ENCODE data around the gene LUZP2.

LUZP2 gene

DNA sequence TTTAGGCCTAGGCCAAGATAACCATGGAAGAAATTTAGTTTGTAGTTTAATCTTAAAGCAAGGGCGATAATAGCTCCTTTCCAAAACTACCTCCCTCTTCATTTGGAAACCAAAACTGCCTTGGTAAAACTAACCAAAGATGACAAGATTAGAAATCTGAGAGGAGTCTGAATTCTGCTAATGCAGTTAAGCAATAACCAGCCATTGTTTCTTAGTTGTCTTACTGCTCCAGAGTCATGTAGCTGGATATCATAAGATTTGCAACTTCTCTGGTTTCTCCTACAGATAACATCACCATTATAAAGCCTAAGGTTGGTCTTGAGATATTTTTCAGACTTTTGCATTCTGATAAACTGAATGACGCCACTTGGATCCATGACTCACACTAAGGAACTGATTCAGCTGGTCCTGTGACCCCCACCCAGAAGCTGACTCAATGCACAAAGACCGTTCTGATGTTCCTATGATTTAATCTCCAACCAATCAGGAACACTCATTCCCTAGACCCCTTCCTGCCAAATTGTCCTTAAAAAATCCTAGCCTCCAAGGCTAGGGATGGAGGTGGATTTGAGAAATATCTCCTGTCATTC is 200.8 kb downstream of the LUZP2 start:
- TF ChIP-seq, protein P1, sequence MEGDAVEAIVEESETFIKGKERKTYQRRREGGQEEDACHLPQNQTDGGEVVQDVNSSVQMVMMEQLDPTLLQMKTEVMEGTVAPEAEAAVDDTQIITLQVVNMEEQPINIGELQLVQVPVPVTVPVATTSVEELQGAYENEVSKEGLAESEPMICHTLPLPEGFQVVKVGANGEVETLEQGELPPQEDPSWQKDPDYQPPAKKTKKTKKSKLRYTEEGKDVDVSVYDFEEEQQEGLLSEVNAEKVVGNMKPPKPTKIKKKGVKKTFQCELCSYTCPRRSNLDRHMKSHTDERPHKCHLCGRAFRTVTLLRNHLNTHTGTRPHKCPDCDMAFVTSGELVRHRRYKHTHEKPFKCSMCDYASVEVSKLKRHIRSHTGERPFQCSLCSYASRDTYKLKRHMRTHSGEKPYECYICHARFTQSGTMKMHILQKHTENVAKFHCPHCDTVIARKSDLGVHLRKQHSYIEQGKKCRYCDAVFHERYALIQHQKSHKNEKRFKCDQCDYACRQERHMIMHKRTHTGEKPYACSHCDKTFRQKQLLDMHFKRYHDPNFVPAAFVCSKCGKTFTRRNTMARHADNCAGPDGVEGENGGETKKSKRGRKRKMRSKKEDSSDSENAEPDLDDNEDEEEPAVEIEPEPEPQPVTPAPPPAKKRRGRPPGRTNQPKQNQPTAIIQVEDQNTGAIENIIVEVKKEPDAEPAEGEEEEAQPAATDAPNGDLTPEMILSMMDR (conservative IDR thresholded peaks at IDR 0.05; ENCODE audit: low read depth) = no peak
- ChIA-PET CTCF (no interaction called here), POLR2A (ENCODE audit: low non-redundant PET) (no interaction called here)
- no peak overlapping the region for H3K27ac ChIP-seq
- no peak for DNase-seq (ENCODE audit: low spot score)

DNA sequence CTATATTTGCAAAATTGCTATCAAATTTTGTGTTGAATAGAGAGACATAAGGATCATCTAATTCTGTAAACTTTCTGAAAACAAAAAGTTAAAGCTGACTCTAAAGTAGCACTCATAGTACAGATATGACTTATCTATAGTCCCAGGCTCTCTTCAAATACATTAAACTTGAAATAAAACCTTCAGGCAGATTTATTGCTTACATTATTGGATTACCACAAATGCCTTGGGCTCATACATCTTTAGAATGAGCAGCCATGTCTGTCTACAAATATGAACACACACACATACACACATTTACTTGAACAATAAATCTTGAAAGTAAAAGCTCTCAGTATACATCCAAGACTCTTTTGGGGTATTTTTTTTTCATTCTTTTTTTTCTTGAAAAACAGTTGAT is 207.9 kb downstream of the LUZP2 start:
- H3K27ac ChIP-seq = no peak overlapping the region
- DNase-seq (ENCODE audit: low spot score) = no peak
- ChIA-PET POLR2A (ENCODE audit: low non-redundant PET) (no interaction called here), CTCF (no interaction called here)
- TF ChIP-seq, protein P1 (conservative IDR thresholded peaks at IDR 0.05; ENCODE audit: low read depth) = no peak

DNA sequence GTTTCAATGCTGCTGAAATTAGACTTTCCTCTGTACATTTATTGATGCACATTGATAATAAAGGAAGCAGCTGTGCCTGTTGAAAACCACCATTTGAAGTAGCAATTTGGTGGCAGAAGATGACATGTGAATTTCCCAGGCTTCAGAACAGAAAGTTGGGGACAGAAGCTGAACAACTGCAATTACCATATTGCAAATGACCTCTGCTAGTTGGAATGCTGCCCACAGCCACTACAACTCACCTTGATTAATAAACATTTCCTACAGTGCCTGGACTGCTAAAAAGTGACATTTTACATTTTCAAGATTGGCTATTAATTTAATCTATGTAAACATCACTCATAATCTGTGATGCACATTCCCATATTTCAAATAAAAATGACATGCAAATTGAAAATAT is 208.6 kb downstream of the LUZP2 start:
- TF ChIP-seq, protein P1 (conservative IDR thresholded peaks at IDR 0.05; ENCODE audit: low read depth) = no peak
- H3K27ac ChIP-seq = no peak overlapping the region
- no peak for DNase-seq (ENCODE audit: low spot score)
- CTCF ChIA-PET = interaction anchor here (1.2 kb wide), 1 partner anchor 110 kb away, joined by 4 read pairs; no protein-coding TSS in a partner anchor
- POLR2A ChIA-PET (ENCODE audit: low non-redundant PET) = no interaction called here

DNA sequence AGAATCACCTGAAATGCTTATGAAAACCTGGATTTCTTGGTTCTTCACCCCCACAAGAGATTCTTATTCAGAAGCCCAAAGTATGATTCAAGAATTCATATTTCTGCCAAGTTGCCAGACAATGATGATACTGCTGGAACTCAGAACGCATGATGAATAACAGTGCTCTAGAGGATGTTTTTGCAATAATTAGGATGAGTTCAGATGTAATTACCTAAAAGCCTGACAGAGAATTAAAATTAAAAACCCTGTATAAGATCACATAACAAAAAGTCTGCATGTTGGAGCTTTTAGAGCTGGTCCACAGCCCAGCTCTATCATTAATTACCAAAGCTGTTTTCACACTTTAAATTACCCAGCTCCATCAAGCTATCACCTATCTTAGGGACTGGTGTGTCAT is 211.8 kb downstream of the LUZP2 start:
- ChIA-PET POLR2A (ENCODE audit: low non-redundant PET) (no interaction called here), CTCF (no interaction called here)
- DNase-seq (ENCODE audit: low spot score) = no peak
- H3K27ac ChIP-seq = no peak overlapping the region
- TF ChIP-seq, protein P1 (conservative IDR thresholded peaks at IDR 0.05; ENCODE audit: low read depth) = no peak

DNA sequence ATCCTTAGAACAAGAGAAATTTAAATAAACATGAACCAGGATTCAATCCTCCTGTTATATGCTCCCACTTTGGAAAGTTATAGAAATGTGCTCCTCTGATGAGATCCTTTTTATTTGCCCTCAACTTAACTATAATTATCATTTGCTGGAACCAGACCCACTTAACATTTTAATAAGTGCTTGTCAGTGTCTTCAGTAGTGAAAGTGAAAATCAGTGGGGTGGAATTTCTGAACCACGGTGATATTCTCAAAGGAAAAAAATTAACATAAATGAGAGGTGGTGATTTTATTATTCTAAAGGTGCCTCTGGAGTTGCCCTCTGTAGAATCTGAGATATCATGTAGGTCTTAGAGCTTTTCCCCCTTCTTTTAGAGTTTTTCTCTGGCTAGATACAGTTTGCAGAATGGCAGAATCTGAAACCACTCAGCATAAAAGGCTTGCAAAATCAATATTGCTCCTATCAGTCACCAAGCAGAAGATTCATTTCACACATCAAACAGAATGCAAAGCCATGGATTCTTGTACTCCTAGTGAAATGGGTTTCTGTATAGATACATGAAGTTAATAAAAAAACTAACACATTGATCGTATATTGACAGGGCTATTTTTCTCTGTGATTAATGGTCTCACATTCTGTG is 213.2 kb downstream of the LUZP2 start:
- ChIA-PET POLR2A (ENCODE audit: low non-redundant PET) (no interaction called here), CTCF (no interaction called here)
- TF ChIP-seq, protein P1 (conservative IDR thresholded peaks at IDR 0.05; ENCODE audit: low read depth) = no peak
- no peak overlapping the region for H3K27ac ChIP-seq
- no peak for DNase-seq (ENCODE audit: low spot score)

DNA sequence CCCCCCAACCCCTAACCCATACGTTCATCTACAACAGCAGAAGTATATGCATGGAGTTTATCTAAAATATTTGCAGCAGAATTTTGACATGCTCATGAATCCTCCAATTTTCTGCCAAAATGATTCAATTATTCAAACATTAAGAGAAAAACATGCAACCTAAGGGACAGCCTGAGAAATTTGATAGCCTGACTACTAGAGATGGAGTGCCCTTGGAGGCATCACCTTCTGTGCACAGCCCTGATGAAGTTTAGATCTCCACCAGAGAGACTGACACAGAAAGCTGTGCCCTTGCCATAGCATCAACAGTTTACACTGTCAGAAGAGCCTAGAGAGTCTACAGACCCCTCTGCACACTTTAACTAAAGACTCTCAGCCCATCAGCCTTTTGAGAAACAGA is 217.7 kb downstream of the LUZP2 start:
- TF ChIP-seq, protein P1 (conservative IDR thresholded peaks at IDR 0.05; ENCODE audit: low read depth) = no peak
- CTCF ChIA-PET = no interaction called here
- POLR2A ChIA-PET (ENCODE audit: low non-redundant PET) = no interaction called here
- H3K27ac ChIP-seq = no peak overlapping the region
- DNase-seq (ENCODE audit: low spot score) = no peak

Data from RWPE1 (cell line).